HepG2 (cell line): ENCODE results near the gene DDAH2. TPM values are rescaled to one million over a fixed set of nuclear protein-coding genes. Genes with fewer than 3 reads are reported as not detected.
A peak's percentile ranks its signal among the peaks of the same experiment; 100 is the strongest.

Experiments used
- ATF1 ChIP-seq: IDR thresholded peaks from 2 replicates; pipeline ENCODE4 v1.6.1; 2016; ENCODE audit warnings: mild to moderate bottlenecking, control low read depth
- BATF2 ChIP-seq: sonication (generic); formaldehyde crosslinking; IDR thresholded peaks from 2 replicates; pipeline ENCODE4 v1.8.0; 2022; ENCODE audit warnings: mild to moderate bottlenecking, missing genetic modification reagents, moderate library complexity
- BRF2 ChIP-seq: sonication (generic); formaldehyde crosslinking; IDR thresholded peaks from 2 replicates; pipeline ENCODE4 v1.8.1; 2022; ENCODE audit warnings: mild to moderate bottlenecking, missing genetic modification reagents
- DBP ChIP-seq: sonication (generic); formaldehyde crosslinking; IDR thresholded peaks from 2 replicates; pipeline ENCODE4 v1.4.0; 2020; ENCODE audit warnings: missing genetic modification reagents; ENCODE audit errors: not compliant biosample characterization
- HIVEP1 ChIP-seq: sonication (generic); formaldehyde crosslinking; IDR thresholded peaks from 2 replicates; pipeline ENCODE4 v1.4.0; 2020; ENCODE audit warnings: mild to moderate bottlenecking, missing genetic modification reagents
- HNF1A ChIP-seq, 2 experiments: sonication (generic) in 1 of 2; formaldehyde crosslinking in 1 of 2; IDR thresholded peaks; 2 replicates each; pipeline versions ENCODE4 v1.4.0 to v1.6.1; 2016 to 2020; ENCODE audit warnings: borderline replicate concordance in 1 of 2, low read depth in 1 of 2, mild to moderate bottlenecking in 1 of 2, missing genetic modification reagents in 1 of 2
- JARID2 ChIP-seq: sonication (generic); formaldehyde crosslinking; IDR thresholded peaks from 2 replicates; pipeline ENCODE4 v1.8.1; 2023; ENCODE audit warnings: missing genetic modification reagents, inconsistent platforms; ENCODE audit not compliant: insufficient replicate concordance
- MTERF4 ChIP-seq: sonication (generic); formaldehyde crosslinking; IDR thresholded peaks from 2 replicates; pipeline ENCODE4 v1.8.0; 2023; ENCODE audit warnings: mild to moderate bottlenecking, missing genetic modification reagents
- PITX1 ChIP-seq: sonication (generic); formaldehyde crosslinking; IDR thresholded peaks from 2 replicates; pipeline ENCODE4 v1.5.1; 2020; ENCODE audit warnings: mild to moderate bottlenecking, missing genetic modification reagents
- REPIN1 ChIP-seq: sonication (generic); formaldehyde crosslinking; IDR thresholded peaks from 2 replicates; pipeline ENCODE4 v1.8.0; 2022; ENCODE audit warnings: missing genetic modification reagents, low read depth, mild to moderate bottlenecking, borderline replicate concordance
- TEAD2 ChIP-seq: sonication (generic); formaldehyde crosslinking; IDR thresholded peaks from 2 replicates; pipeline ENCODE4 v1.9.0; 2021; ENCODE audit warnings: missing genetic modification reagents
- UBTF ChIP-seq: sonication (generic); formaldehyde crosslinking; IDR thresholded peaks from 2 replicates; pipeline ENCODE4 v1.4.0; 2020; ENCODE audit warnings: mild to moderate bottlenecking, missing genetic modification reagents
- ZNF362 ChIP-seq: sonication (generic); formaldehyde crosslinking; IDR thresholded peaks from 2 replicates; pipeline ENCODE4 v1.4.0; 2020; ENCODE audit warnings: missing genetic modification reagents, mild to moderate bottlenecking, borderline replicate concordance
- ZNF577 ChIP-seq: sonication (generic); formaldehyde crosslinking; IDR thresholded peaks from 2 replicates; pipeline ENCODE4 v1.4.0; 2020; ENCODE audit warnings: mild to moderate bottlenecking, low read depth, missing genetic modification reagents, borderline replicate concordance
- polyA plus RNA-seq, 8 experiments: library from polyadenylated mRNA; depleted of rRNA in 3 of 8; stranded (reverse) in 7 of 8; unstranded in 1 of 8; fragments of >200 nt; fragmentation: Illumina TruSeq in 4 of 8; extraction: Trizol in 4 of 8; gene quantifications; 2 replicates each; pipeline versions ENCODE4 v1.2.1 to v1.2.3, GENCODE V29; 2011 to 2016; ENCODE audit warnings: low read depth in 4 of 8, missing spikeins in 1 of 8, mixed read lengths in 1 of 8; ENCODE audit not compliant: insufficient read depth in 1 of 8
- total RNA-seq, 5 experiments: library from RNA; depleted of rRNA; stranded (reverse); fragments of >200 nt; fragmentation: Illumina TruSeq; extraction: Trizol; gene quantifications; 2 replicates each; pipeline ENCODE4 v1.2.3, GENCODE V29; 2016; ENCODE audit warnings: low read depth in 1 of 5

DDAH2 gene
- total and polyA plus RNA-seq, 2 of the 13 experiments (the other 11 are each of a cell fraction or from before 2014, with no cell fraction given): 16.4 to 21.1 TPM

GRCh38 chr6:31737991-31738979 lies 9.2 kb upstream of the DDAH2 start (continued):
- TF ChIP-seq ZNF577 (0 out of 2 replicates have a peak, but pooled peaks have one; percentile 18), ATF1 (CRISPR knock-in tag) (no peak), REPIN1 (CRISPR knock-in tag) (peak; percentile 71; the same call in 1 of the 2 replicates), BATF2 (CRISPR knock-in tag) (0 out of 2 replicates have a peak, but pooled peaks have one; percentile 31), JARID2 (no peak), TEAD2 (CRISPR knock-in tag) (no peak), MTERF4 (CRISPR knock-in tag) (no peak), DBP (CRISPR knock-in tag) (no peak), HIVEP1 (CRISPR knock-in tag) (peak; percentile 94), BRF2 (CRISPR knock-in tag) (peak; percentile 35; the same call in 1 of the 2 replicates), UBTF (CRISPR knock-in tag) (peak; percentile 37), HNF1A (IDR thresholded peaks at IDR 0.05; ENCODE audit: low read depth) (peak; percentile 99), HNF1A (CRISPR knock-in tag; IDR thresholded peaks at IDR 0.05; ENCODE audit: borderline replicate concordance) (peak; percentile 99), PITX1 (CRISPR knock-in tag) (peak; percentile 100), ZNF362 (CRISPR knock-in tag) (peak; percentile 81; the same call in 1 of the 2 replicates)
